GM19455 (cell line): ENCODE results near the gene MYO3A.
"Not testable (repeated sequence)": the region's sequence is repeated elsewhere in the genome, so short reads cannot be mapped to it uniquely, and the experiment has no call there.

Experiments
- ATAC-seq: cut with Tn5 transposase; IDR thresholded peaks from one replicate; pipeline ENCODE4 v1.9.1; 2021; ENCODE audit not compliant: unreplicated experiment

The MYO3A gene

GRCh38 chr10:26087666-26088065, 153.6 kb downstream of the MYO3A start:
- no peak for ATAC-seq

- no peak for ATAC-seq
These were observed 156.0 kb downstream of the MYO3A start for GRCh38 chr10:26090026-26090425.

DNA sequence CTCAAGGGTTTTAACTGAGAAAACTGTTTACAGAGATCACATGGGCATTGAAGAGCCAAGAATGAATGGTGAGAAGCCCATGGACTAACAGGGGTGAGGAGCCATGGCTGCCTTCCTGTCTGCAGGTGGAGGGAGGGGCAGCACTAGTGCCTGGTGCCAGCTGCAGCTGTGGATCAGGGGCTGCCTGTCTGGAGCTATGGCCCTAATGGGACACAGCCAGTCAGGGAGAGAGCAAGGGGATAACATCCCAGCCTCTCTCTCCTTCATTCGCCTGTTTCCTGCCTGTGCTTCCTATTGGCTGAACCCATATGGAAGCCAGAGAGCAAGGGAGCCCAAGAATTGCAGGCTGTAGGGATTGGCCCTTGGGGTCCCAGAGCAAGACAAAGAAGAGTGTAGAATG, 156.7 kb downstream of the MYO3A start:
- ATAC-seq = no peak

GRCh38 chr10:26093229-26093628, 159.2 kb downstream of the MYO3A start:
- ATAC-seq = no peak

GRCh38 chr10:26095781-26096180, 161.8 kb downstream of the MYO3A start:
- ATAC-seq = no peak

DNA sequence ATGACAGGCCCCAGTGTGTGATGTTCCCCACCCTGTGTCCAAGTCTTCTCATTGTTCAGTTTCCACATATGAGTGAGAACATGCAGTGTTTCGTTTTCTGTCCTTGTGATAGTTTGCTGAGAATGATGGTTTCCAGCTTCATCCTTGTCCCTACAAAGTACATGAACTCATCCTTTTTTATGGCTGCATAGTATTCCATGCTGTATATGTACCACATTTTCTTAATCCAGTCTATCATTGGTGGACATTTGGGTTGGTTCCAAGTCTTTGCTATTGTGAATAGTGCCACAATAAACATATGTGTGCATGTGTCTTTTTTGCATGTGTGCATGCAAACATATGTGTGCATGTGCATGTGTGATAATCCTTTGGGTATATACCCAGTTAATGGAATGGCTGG, 163.5 kb downstream of the MYO3A start:
- not testable (repeated sequence) for ATAC-seq

- no peak for ATAC-seq
These were observed 178.5 kb downstream of the MYO3A start for GRCh38 chr10:26112532-26112931.

DNA sequence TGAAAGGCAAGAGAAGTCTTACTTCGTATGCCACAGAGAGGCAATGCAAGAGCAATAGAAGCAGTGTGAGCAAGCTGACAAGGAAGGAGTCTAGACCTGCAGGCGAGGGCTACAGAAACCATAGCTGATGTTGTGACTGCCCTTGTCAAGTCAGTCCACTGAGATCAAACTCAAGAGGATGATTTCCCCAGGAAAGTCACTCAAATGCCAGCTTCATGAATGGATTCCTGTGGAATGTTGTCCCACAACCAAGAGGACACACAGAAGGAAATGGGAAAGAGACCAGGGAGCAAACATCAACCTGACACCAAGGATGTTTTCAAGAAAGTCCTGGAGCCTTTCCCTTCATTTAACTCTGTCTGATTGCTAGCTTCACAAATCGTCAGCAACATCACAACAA, 204.6 kb downstream of the MYO3A start:
- no peak for ATAC-seq

DNA sequence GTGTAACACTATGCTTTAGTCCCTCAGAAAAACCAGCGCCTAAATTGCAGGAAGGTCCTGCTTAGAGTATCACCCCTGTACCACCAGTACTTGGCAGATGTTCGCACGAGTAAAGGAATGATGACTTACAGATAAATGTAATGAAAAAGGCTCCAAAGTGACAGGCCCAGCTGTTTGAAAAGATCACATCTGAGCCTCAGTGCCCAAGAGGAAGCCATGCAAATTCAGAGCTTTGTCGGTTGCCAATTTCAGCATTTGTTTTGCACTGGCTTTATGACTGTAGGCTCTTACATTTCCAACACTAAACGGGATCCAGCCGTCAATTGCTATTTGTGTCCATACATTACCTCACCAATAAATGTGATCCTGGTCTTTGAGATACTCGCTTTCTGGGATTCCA, 222.0 kb downstream of the MYO3A start:
- ATAC-seq = no peak

GRCh38 chr10:26157734-26158133, 223.7 kb downstream of the MYO3A start:
- ATAC-seq = no peak

- ATAC-seq = no peak
These were observed 235.4 kb downstream of the MYO3A start for GRCh38 chr10:26169466-26169865.

- ATAC-seq = no peak
These were observed 238.1 kb downstream of the MYO3A start for GRCh38 chr10:26172131-26172530.

DNA sequence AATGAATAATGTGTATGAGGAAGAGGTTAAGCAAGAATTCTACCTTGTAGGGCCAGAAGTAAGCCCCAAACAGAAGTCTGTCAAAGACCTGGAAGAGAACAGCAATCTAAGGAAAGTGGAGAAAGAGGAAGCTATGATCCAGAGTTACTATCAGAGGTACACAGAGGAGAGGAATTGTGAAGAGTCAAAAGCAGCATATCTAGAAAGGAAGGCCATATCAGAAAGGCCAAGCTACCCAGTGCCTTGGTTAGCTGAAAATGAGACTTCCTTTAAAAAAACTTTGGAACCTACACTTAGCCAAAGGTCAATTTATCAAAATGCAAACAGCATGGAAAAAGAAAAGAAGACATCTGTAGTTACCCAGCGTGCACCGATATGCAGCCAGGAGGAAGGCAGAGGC, 239.8 kb downstream of the MYO3A start:
- no peak for ATAC-seq

DNA sequence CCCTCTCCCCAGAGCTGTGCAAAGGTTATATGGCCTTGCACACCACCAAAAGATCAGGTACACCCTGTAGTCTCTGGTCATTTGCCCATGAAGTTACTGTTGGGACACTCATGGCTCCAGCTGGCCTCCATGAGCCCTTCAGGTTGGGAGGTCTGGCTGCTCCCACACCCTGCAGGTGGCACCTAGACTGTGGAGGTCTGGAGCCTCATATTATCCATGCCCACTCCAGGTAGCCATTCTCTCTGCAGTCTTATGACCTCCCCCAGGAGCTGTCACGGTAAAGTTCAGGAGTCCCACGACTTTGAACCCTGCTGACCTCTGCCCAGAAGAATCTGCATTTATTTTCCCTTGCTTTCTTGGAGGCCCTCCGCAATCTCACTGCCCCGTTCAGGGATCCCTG, 243.3 kb downstream of the MYO3A start:
- ATAC-seq = no peak

DNA sequence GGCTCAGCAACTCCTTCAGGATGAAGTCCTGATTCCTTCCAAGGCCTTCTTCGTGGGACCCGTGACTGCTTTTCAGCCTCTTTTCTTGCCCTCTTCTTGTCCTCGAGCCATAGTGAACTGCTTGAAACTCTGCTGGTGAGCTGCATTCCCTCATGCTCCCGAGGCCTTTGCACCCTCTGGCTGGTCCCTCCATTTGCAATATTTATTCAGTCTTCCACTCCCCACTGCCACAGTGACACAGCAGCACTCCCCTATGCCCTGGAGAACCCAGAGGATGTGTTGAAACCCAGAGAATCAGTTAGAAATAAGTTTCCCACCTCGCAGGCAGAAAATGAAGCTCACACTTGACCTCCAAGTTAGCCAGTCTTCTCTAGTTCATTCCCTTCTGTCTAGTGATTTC, 260.2 kb downstream of the MYO3A start:
- ATAC-seq = no peak

GRCh38 chr10:26197248-26197647, 263.2 kb downstream of the MYO3A start:
- ATAC-seq = no peak

- ATAC-seq = no peak
These were observed 264.1 kb downstream of the MYO3A start for GRCh38 chr10:26198119-26198518.

GRCh38 chr10:26199841-26200240, 265.8 kb downstream of the MYO3A start:
- no peak for ATAC-seq

DNA sequence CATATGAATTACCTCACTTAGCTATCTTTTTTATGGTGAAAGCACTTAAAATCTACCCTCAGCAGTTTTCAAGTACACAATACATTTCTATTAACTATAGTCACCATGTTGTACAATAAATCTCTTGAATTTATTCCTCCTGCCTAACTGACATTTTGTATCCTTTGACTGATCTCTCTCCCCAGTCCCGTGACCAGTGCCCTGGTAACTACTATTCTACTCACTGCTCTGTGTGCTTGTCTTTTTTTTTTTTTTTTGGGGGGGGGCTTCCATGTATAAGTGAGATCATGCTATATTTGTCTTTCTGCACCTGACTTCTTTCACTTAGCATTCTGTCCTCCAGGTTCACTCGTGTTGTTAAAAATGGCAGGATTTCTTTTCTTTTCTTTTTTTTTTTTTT, 271.2 kb downstream of the MYO3A start:
- ATAC-seq = no peak

- ATAC-seq = no peak
These were observed 277.9 kb downstream of the MYO3A start for GRCh38 chr10:26211781-26212444.

- no peak for ATAC-seq
These were observed 278.5 kb downstream of the MYO3A start for GRCh38 chr10:26212511-26212910.

DNA sequence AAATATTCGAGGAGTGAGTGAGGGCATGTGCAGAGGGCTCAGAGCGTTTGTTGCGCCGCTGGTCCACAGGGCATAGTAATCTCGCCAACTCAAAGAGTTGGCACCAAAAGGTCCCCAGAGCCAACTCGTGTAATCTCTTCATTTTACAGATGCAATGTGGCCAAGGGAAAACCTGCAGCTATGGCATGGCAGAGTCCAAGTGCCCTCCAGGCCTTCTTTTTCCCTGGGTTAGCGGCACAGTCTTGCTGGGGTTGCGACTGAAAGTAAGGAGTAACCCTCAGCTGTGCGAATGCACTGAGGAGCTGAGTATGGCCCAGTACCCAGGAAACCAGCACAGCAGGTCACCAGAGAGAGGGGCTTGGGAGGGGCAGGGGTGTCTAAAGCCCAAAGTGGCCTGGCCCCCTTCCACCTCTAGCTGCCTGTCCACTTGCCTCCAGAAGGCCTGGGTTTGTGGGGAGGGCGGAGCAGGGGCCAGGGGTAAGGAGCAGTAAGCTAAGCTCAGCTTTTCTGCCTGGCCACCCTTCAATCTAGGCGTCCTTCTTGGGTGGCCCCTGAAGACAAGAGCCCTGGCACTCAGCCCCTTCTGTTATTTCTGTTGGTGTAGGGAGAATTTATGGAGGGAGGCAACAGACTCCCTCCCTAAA, 279.2 kb downstream of the MYO3A start:
- no peak for ATAC-seq

- ATAC-seq = no peak
These were observed 280.0 kb downstream of the MYO3A start for GRCh38 chr10:26214004-26214403.
